ENCODE measurements around the gene CCDC85B.

CCDC85B gene

DNA sequence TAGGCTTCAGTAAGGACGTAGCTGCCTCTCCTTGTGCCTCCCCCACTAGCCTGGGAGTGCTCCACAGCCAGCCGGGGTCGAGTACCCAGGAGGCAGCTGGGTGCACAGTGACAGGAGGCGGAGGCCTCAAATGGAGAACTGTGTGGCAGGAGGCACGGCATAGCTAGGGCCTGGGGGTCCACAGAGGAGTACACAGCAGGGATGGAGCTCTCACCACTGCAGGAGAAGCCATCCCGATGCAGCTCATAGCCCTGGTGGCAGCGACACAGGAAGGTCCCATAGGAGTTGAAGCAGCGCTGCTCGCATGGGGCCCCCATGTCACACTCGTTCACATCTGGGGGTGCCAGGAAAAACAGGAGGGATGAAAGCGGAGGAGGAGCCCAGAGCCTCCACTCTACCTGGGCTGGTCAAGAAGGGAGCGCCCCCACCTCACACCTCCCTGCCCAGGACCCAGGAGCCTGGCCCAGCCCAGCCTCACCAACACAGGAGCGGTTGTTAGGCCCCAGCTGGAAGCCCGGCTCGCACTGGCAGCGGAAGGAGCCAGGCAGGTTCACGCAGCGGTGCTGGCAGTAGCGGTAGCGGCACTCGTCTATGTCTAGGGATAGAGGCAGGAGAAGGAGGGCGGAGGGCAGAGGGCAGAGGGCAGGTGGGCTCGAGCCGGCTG is 20.7 kb upstream of the CCDC85B start:
- no peak for DNase-seq

DNA sequence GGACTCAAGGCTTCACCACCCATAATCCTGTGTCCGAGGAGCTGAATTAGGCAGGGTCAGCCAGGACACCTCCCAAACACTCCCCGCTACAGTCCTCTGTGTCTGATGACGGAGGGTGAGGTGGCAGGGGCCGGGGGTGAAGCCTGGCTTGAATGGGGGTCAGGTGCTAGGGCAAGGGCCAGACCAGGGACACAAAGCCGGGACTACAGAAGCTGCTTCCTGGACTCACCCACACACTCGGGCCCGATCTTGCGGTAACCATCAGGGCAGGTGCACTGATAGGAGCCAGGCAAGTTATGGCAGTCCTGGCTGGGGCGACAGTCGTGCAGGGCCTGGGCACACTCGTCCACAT is 20.2 kb upstream of the CCDC85B start:
- DNase-seq = no peak

DNA sequence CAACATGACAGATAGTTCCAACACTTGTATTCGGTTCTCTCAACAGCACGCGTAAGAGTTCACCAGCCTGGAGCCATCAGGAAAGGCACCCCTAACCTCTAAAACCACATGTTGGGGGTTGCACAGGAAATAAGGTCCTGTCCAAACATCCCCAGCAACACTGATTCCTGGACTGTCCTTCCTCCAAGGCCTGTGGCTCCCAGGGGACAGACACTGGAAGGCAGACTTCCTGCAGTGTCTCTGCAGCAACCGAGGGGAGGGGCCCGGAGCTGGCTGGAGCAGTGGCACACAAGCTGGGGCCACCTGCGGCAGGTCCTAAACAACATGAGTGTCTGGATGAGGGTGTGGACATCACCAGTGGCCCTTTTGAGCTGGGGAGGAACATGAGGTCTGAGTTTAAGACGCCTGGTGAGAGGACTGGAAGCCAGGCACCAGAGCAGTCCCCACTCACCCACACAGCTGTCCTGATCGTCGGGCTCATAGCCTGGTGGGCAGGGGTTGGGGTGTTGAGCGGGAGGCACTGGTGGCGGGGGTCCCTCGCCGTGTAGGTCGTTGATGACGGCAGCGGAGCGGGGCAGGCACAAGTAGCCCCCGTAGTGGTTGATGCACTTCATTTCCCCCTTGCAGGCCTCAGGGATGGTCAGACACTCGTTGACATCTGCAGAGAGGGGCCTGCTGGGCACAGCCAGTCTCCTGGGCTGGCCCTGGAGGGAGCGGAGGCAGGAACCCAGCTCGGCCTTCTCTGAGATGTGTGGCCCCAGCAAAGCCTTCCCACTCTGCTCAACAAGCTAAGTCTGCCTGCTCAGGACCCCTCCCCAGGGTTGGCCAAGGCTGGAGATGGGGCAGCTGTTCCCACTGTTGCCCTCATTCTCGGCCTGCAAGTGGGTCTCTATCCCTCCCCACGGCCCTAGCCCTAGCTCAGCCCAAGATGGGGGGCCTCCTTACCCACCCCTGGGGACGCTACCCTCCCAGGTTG is 19.5 kb upstream of the CCDC85B start:
- no peak for DNase-seq

DNA sequence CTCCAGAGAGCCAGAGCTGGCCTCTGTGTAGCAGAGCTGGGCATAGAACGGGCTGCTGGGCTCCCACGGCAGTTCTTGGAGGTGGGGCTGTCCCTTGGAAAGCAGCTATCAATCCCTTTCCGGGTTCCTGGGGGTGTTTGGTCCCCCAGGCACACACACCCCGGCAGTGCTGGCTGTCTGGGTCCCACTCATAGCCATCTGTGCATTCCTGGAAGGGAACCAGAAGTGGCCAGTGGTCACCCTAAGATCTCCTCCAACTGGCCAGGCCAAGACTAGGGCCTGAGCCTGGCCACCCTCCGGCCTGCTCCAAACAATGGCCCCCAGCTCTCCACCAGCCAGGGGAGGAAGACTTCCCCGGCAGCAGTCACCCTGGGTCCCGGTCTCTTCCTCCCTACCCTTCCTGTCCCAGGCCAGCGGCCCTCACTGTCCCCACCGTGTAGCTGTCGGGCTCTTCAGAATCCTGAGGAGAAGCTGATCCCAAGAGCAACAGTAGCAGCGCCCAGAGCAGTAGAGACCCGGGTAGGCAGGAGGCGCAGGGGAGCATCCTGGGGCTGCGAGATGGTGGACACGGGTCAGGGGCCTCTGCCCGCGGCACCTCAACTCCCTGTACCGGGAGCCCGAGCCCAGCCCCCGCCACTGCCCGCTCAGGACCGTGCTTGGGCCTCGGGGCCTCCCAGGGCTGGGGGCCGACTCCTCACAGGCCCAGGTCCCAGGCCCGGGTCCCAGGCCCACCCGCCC is 18.5 kb upstream of the CCDC85B start:
- DNase-seq = no peak

DNA sequence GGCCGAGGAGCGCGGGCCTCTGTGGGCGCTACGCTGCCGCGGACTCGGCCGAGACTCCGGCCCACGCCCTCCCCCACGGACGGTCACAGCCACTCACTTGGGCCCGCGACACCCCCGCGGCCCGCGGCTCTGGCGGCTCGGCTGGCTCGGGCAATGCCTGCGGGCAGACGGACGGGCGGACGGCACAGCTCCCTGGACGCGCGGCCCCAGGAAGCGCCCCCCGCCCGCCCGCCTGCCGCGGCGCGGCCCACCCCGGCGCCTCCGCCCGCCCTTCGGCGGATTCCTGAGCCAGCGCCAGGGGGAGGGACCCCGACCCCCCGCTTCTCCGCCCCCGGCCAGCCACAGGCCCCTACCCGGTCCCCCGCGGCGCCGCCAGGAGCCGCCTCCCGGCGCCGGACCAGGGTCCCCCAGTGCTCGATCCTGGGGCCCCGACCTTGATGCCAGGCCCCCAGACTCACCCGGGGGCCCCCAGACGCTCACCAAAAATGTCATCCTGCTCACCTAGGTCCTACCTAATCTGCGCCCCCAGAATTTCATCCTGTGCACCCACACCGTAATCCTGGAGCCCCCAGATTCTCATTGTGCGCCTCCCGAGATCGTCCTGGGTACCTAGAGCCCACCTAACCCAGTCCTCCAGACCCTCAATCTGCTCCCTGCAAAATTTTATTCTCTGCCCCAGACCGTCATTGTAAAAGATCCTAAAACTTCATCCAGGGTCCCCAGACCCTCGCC is 17.7 kb upstream of the CCDC85B start, which contains the start of gene EFEMP2:
TSS of gene EFEMP2 (minus strand) at position 215 of the 732 bp plus-strand sequence. CDS start 446 bp downstream, outside the sequence.
- no peak for DNase-seq

DNA sequence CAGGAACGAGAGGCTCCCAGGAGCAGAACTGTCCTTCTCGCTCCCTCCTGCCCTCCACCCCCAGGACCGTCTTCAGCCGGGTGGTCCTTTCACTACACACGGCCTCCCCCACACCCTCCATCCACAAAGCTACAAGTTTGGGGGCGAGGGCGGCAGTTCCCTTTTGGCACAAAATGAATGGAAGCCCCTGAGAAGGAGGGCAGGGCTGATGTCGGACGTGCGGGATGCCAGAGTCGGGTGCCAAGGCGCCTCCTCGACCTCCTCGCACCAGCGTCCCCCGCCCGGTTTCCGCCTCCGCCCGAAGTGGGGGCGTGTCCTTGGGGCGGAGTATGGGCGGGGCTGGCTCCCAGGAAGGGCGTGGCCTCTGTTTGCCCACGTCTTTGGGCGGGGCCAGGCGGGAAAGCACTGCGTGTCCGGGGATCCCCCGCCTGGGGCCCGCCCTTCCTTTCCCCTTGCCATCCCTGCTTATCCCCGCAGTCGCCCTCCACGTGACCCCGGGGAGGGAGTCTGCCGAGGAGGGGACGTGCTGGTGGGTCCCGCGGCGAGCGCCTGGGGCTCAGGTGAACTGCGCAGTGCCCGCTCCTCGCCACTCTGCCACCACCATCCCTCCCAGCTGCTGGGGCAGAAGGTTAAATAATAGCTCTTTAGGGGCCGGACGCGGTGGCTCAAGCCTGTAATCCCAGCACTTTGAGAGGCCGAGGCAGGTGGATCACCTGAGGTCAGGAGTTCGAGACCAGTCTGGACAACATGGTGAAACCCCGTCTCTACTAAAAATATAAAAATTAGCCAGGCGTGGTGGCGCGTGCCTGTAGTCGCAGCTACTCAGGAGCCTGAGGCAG is 16.9 kb upstream of the CCDC85B start:
- DNase-seq = peak; percentile 97

DNA sequence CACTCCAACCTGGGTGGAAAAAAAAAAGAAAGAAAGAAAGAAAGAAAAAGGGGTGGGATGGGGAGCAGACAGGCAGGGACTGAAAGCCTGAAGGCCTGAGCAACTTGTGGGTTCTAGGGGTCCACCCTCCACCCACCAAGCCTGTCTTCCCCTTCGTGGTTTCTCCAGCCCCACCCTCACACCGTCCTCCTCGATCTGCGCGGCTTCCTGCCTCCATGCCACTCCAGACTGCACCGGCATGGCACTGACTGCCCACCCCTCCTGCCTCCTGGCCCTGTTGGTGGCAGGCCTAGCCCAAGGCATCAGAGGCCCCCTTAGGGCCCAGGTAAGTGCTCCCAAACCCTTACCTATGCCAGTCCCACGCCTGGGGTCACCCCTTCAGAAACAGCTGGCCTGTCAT is 10.9 kb upstream of the CCDC85B start, which contains the start of gene CTSW:
TSS of gene CTSW (plus strand) at position 221 of the 400 bp plus-strand sequence. CDS start at position 239, 18 bp downstream.
- DNase-seq = peak; percentile 48

DNA sequence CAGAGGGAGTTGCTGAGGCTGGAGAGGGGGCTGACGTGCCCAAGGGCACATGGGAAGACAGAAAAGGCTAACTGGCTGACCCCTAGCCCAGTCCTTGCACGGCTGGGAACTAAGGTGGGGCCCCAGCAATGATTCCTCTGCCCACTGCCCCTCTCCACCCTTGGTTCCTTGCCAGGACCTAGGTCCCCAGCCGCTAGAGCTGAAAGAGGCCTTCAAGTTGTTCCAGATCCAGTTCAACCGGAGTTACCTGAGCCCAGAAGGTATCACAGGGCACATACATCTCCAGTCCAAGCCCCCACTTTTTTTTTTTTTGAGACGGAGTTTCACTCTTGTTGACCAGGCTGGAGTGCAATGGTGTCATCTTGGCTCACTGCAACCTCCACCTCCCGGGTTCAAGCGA is 10.4 kb upstream of the CCDC85B start:
- DNase-seq = no peak

DNA sequence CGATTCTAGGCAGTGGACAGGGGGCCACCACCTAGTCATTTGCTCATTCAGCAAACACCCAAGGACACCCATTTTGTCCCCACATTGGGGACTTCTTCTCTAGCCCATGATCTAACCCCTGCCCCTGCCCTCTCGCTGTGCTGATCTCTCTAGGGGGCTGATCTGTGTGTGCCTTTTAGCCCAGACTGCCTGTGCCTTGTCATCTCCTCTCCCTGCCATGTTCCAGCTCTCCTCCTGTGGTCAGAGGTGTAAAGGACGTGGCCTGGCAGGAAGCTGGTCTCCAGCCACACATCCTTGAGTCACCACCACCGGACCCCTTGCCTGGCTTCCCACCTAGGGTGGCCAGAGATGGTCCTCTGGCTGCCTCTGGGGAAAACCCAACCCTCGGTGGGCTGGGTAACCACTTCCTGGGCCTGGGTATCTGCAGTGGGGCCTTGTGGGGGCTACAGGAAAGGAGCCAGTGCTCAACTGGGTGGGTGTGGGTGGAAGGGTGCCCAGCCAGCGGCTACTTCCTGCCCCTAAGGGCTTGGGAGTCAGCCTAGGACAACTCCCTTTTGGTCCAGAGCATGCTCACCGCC is 9.5 kb upstream of the CCDC85B start:
- peak; percentile 58 for DNase-seq

DNA sequence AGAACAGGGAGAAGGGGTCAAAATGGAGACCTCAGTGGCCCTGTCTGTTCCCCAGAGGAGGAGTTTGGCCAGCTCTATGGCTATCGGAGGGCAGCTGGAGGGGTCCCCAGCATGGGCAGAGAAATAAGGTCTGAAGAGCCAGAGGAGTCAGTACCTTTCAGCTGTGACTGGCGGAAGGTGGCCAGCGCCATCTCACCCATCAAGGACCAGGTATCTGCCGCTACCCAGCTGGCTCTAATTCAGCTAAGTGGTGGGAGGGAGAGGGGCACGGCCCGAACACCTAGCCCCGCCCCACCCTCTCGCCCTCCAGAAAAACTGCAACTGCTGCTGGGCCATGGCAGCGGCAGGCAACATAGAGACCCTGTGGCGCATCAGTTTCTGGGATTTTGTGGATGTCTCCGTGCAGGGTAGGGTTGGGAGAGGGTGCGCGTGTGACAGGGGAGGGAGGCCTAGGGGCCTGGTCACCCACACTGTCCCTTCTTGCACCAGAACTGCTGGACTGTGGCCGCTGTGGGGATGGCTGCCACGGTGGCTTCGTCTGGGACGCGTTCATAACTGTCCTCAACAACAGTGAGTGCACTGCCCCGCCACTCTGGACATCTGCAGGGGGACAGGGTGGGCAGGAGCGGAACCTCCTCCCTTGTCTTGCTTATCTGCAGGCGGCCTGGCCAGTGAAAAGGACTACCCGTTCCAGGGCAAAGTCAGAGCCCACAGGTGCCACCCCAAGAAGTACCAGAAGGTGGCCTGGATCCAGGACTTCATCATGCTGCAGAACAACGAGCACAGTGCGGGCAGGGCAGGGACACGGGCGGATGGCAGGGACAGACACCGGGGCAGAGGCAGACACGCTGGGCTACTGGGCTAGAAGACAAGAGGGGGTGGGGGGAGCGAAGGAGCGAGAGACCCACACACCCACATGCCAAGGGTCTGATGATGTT is 8.1 kb upstream of the CCDC85B start:
- no peak for DNase-seq

DNA sequence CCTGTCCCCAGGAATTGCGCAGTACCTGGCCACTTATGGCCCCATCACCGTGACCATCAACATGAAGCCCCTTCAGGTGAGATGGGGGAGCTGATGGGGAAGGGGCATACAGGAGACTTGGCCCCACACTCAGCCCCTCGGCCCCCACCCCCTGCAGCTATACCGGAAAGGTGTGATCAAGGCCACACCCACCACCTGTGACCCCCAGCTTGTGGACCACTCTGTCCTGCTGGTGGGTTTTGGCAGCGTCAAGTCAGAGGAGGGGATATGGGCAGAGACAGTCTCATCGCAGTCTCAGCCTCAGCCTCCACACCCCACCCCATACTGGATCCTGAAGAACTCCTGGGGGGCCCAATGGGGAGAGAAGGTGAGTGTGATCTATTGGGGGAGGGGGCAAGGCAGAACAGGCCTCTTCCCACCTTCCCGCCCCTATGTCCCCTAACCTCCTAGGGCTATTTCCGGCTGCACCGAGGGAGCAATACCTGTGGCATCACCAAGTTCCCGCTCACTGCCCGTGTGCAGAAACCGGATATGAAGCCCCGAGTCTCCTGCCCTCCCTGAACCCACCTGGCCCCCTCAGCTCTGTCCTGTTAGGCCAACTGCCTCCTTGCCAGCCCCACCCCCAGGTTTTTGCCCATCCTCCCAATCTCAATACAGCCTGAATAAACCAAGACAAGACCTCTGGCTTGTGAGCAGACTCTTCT is 7.3 kb upstream of the CCDC85B start:
- no peak for DNase-seq

DNA sequence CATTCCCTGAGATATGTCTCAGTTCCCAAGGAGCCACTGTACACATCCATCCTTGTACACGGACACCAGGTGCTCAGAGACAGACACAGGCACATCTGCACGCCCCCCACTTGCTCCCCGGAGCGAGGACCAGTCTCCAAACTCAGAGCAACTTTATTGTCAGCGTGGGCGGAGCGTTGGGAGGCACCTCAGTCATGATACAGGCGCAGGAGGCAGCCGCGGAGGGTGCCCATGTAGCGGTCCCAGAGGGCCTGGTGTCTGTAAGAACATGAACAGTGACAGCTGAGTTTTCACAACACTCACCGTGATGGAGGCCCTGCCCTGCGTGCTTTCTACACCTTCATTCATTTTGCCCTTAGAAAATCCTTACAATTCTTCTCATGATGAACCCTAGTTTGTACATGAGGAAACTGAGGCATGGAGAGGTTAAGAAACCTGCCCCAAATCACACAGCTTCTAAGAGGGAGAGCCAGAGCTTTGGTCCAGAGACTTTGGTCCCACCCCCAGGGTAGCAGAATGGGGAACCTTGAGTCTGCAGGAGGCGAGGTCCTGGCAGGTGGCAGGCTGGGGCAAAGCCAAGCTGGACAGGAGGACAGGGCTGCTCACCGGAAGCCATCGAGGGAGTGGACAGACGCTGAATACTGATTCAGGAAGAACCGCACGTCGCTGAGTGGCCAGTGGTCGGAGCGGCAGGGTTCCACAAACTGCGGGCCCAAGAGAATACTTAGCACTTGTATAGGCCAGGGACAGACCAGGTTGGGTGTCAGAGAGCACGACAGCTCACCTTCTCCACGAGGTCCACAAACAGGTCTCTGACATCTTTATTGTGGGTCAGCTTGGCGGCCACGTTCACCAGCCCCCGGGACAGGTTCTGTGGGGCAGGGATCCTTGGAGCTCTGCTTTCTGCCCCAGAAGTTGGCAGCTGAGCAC is 6.4 kb upstream of the CCDC85B start:
- DNase-seq = no peak

DNA sequence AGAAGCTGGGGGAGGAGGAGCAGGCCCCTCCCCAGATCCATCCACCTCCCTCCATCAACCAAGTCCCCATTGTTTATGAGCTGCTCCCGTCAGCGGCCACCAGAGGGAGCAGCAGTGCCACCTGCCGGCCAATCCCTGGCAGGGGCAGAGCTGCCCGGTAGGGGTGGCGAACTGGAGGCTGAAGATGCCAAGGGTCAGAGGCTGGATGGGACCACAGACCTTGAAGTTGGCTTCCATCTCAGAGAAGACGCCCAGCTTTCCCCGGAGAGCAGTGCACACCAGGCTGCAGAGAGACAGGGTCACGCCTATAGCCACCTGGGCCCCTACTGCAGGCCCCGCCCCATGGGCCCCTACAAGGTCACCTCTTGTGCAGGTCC is 5.8 kb upstream of the CCDC85B start:
- DNase-seq = peak; percentile 89

DNA sequence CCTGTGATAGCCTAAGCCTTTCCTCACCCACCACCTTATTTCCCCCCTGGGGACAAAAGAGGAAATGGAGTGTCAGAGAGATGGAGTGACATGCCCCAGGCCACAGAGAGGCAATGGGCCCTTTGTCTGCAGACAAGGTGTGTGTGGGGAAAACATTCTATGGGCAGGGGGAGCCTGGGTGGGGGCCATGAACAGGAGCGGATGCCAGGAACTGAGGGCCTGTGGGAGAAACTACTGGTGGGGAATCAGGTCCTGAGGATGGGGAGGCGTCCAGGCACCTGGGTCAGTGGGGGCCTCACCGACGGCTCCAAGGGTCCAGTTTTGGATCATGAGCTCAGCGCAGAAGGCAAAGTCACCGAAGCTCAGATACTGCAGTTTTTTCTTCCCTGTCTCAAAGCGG is 5.2 kb upstream of the CCDC85B start:
- no peak for DNase-seq

DNA sequence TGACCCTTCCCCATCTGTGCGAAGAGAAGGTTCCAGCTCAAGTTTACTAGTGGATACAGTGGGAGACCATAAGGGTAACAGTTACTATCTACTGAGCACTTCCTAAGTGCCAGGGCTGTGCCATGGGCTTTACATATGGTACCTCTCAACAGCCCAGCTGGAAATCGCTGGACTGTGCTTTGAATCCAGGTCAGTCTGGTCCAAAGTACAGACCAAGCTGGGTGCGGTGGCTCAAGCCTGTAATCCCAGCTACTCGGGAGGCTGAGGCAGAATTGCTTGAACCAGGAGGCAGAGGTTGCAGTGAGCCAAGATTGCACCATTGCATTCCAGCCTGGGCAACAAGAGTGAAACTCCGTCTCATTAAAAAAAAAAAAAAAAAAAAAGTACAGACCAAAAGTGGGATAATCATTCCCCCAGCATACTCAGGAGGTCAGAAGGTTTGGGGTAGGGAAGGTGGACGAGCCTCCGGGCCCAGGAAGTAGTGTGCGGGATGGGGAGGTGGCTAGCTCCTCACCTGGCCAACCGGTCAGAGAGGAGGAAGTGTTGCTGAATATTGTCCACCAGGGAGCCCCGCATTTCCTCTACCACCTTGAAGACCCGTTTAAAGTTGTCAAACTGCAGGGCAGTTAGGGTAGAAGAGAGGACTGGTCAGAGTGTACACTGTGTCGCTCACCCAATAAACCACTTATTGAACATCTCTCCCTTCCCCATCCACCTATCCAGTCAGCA is 4.5 kb upstream of the CCDC85B start:
- no peak for DNase-seq

DNA sequence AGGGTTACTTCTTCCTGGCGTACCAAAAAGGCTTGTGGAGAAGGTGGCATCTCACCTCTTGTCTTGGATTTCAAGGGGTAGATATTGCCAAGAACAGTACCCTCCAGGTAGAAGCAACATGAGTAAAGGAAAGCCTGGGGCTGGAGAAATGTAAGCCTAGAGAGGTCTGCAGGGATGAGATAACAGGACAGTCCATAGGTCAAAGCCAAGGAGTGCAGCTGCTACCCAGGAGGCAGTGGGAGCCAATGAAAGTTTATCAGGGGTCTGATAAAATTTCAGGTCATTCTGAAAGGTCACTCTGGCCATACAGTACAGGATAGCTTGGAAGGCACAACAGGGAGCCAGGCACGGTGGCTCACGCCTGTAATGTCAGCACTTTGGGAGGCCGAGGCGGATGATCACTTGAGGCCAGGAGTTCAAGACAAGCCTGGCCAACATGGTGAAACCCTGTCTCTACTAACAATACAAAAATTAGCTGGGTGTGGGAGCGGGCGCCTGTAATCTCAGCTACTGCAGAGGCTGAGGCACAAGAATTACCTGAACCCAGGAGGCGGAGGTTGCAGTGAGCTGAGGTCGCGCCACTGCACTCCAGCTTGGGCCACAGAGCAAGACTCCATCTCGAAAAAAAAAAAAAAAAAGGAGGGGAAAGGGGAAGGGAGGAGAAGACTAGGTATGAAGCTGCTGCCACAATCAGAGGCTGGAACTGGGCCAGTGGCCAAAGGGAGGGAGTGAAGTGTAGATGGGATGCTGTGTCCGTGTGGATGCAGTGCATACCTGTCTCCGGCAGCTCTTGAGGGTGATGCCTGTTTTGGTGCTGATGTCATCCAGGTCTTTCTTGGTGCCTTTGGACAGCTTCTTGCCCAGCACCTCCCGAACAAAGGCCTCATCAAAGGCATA is 3.4 kb upstream of the CCDC85B start:
- DNase-seq = no peak
